DLD1 (cell line): ENCODE data around the gene MYOM1.
"Not testable (repeated sequence)": the region's sequence is repeated elsewhere in the genome, so short reads cannot be mapped to it uniquely, and the experiment has no call there.

Source experiments
- in situ Hi-C: cut with HindIII; loops from 2 replicates; pipeline ENCODE4 v1.10.0; 2017; ENCODE audit warnings: low sequenced_read_pairs

Gene MYOM1

GRCh38 chr18:3041843-3042242 is 177.9 kb downstream of the MYOM1 start:
- in situ Hi-C loops, result no loop called here

GRCh38 chr18:3040881-3041280 is 178.9 kb downstream of the MYOM1 start:
- in situ Hi-C loops, result no loop called here

- in situ Hi-C loops, result no loop called here
Measured at GRCh38 chr18:3040173-3040572, 179.6 kb downstream of the MYOM1 start.

- in situ Hi-C loops, result no loop called here
Measured at GRCh38 chr18:3037423-3037915, 182.3 kb downstream of the MYOM1 start.

GRCh38 chr18:3036108-3036507 is 183.7 kb downstream of the MYOM1 start:
- in situ Hi-C loops, result no loop called here

GRCh38 chr18:3035635-3036034 is 184.1 kb downstream of the MYOM1 start:
- in situ Hi-C loops, result no loop called here

GRCh38 chr18:3032721-3033120 is 187.0 kb downstream of the MYOM1 start:
- in situ Hi-C loops, result no loop called here

GRCh38 chr18:3029215-3029952 is 190.4 kb downstream of the MYOM1 start:
- in situ Hi-C loops, result no loop called here

GRCh38 chr18:3028115-3028514 is 191.7 kb downstream of the MYOM1 start:
- in situ Hi-C loops, result not testable (repeated sequence)

GRCh38 chr18:3027370-3027891 is 192.3 kb downstream of the MYOM1 start:
- in situ Hi-C loops, result no loop called here

GRCh38 chr18:3025544-3025943 is 194.2 kb downstream of the MYOM1 start:
- in situ Hi-C loops, result no loop called here

- in situ Hi-C loops, result not testable (repeated sequence)
Measured at GRCh38 chr18:3023603-3024002, 196.2 kb downstream of the MYOM1 start.
